Thyroid gland (tissue), 4 donors: ENCODE data around the gene TEAD3. TPM values are rescaled to one million over a fixed set of nuclear protein-coding genes. Genes with fewer than 3 reads are reported as not detected.

Experiments
- DNase-seq, 2 donors: peaks; one replicate each; pipeline ENCODE4 v3.0.0-alpha.2; 2019
- H3K27ac ChIP-seq, 3 donors: fragments of 200-600 bp; sonication (generic); 1 replicate in 2 of 3; 2 replicates in 1 of 3; pipeline ENCODE4 v1.5.1; 2016 to 2019; ENCODE audit warnings: mild to moderate bottlenecking in 1 of 3, moderate library complexity in 1 of 3
- H3K27me3 ChIP-seq: fragments of 200-600 bp; sonication (generic); one replicate; pipeline ENCODE4 v1.5.1; 2019
- H3K36me3 ChIP-seq, 2 donors: fragments of 200-600 bp; sonication (generic); one replicate each; pipeline ENCODE4 v1.5.1; 2016 to 2019
- H3K4me1 ChIP-seq, 2 donors: fragments of 200-600 bp; sonication (generic); one replicate each; pipeline ENCODE4 v1.5.1; 2017 to 2019
- H3K4me3 ChIP-seq, 3 donors: fragments of 200-600 bp; sonication (generic); replicated peaks in 1 of 3; 1 replicate in 2 of 3; 2 replicates in 1 of 3; pipeline ENCODE4 v1.5.1; 2016; ENCODE audit warnings: mild to moderate bottlenecking in 1 of 3
- H3K9me3 ChIP-seq: fragments of 200-600 bp; sonication (generic); one replicate; pipeline ENCODE4 v1.5.1; 2017
- CTCF ChIP-seq, 6 experiments: fragments of 200-600 bp in 3 of 6; fragments of 450-650 bp in 3 of 6; sonication (generic) in 3 of 6; IDR thresholded peaks; one replicate each; pipeline ENCODE4 v1.5.1; 2016 to 2019; ENCODE audit warnings: antibody characterized with exemption in 6 of 6, mild to moderate bottlenecking in 2 of 6, inconsistent platforms in 1 of 6, moderate library complexity in 1 of 6
- POLR2A ChIP-seq, 2 donors: fragments of 450-650 bp; IDR thresholded peaks; one replicate each; pipeline ENCODE4 v1.6.1; 2017; ENCODE audit warnings: antibody characterized with exemption in 2 of 2, mild to moderate bottlenecking in 2 of 2, moderate library complexity in 1 of 2
- WGBS, 2 donors: methylation state at CpG; one replicate each; pipeline ENCODE4 v1.1.5; 2017; 5-methylcytosine and 5-hydroxymethylcytosine counted together
- intact Hi-C: fragments of 100-400 bp; cut with DNase I; formaldehyde crosslinking; loops from one replicate; pipeline ENCODE4 v1.15.1; 2023
- total RNA-seq, 4 donors: library from RNA; depleted of rRNA; stranded (reverse); fragments of >200 nt; gene quantifications; one replicate each; pipeline ENCODE4 v1.2.3, GENCODE V29; 2016

TEAD3 gene
- total RNA-seq, 4 donors from 2014 or later: 9.9 to 17.0 (median 11.2) TPM

- intact Hi-C loops: no loop called here
- 100% methylated on average over 2 of the region's 2 CpGs for WGBS, 2 donors
- no peak for DNase-seq
- H3K27me3 ChIP-seq: no peaks in the 10 kb centered on the region
- no peaks in the 10 kb centered on the region for H3K36me3 ChIP-seq
- peaks cover 6 to 12% of the 10 kb centered on the region in 2 donors for H3K4me1 ChIP-seq
- no peak overlapping the region for H3K4me3 ChIP-seq
- no peak overlapping the region for H3K27ac ChIP-seq
- no peaks in the 10 kb centered on the region for H3K9me3 ChIP-seq
- TF ChIP-seq CTCF (IDR thresholded peaks at IDR 0.05) (no peak), POLR2A (IDR thresholded peaks at IDR 0.05) (no peak)
Observed at GRCh38 chr6:35501784-35502183, 4.9 kb upstream of the TEAD3 start.

GRCh38 chr6:35500782-35501181 is 3.9 kb upstream of the TEAD3 start:
- Histone ChIP-seq H3K4me3 (no peak overlapping the region), H3K4me1 (peaks cover 6 to 16% of the 10 kb centered on the region in 2 donors), H3K27me3 (no peaks in the 10 kb centered on the region), H3K36me3 (no peaks in the 10 kb centered on the region), H3K9me3 (no peaks in the 10 kb centered on the region), H3K27ac (no peak overlapping the region)
- TF ChIP-seq CTCF (IDR thresholded peaks at IDR 0.05) (no peak), POLR2A (IDR thresholded peaks at IDR 0.05) (no peak)
- intact Hi-C loops: no loop called here
- DNase-seq: no peak
- WGBS, 2 donors: 82 to 87% methylated on average over 6 of the region's 6 CpGs

- H3K9me3 ChIP-seq: no peaks in the 10 kb centered on the region
- no peak overlapping the region for H3K4me3 ChIP-seq
- intact Hi-C loops: no loop called here
- no peaks in the 10 kb centered on the region for H3K27me3 ChIP-seq
- no peak overlapping the region for H3K27ac ChIP-seq
- TF ChIP-seq POLR2A (IDR thresholded peaks at IDR 0.05) (no peak), CTCF (IDR thresholded peaks at IDR 0.05) (no peak)
- no peak for DNase-seq
- no peaks in the 10 kb centered on the region for H3K36me3 ChIP-seq
- peaks cover 6 to 30% of the 10 kb centered on the region in 2 donors for H3K4me1 ChIP-seq
- WGBS, 2 donors: 91 to 94% methylated on average over 4 of the region's 4 CpGs
Observed at GRCh38 chr6:35499372-35499771, 2.5 kb upstream of the TEAD3 start.

GRCh38 chr6:35498422-35499067 is 1.7 kb upstream of the TEAD3 start:
- Histone ChIP-seq H3K4me3 (no peak overlapping the region), H3K27me3 (no peaks in the 10 kb centered on the region), H3K27ac (no peak overlapping the region), H3K4me1 (peaks cover 6 to 35% of the 10 kb centered on the region in 2 donors), H3K9me3 (no peaks in the 10 kb centered on the region), H3K36me3 (no peaks in the 10 kb centered on the region)
- TF ChIP-seq CTCF (IDR thresholded peaks at IDR 0.05): no peak
- TF ChIP-seq POLR2A (IDR thresholded peaks at IDR 0.05): no peak
- WGBS, 2 donors: 53 to 59% methylated on average over 10 to 11 of the region's 14 CpGs
- intact Hi-C loops: no loop called here
- DNase-seq: no peak

- no peaks in the 10 kb centered on the region for H3K36me3 ChIP-seq
- WGBS, 2 donors: 5 to 7% methylated on average over 33 to 39 of the region's 77 CpGs
- H3K27me3 ChIP-seq: no peaks in the 10 kb centered on the region
- intact Hi-C loops: no loop called here
- DNase-seq: peak; percentile 51 to 66
- H3K4me1 ChIP-seq: peaks cover 6 to 40% of the 10 kb centered on the region in 2 donors
- peak overlapping the region; percentile 31 to 91 (median 63) for H3K4me3 ChIP-seq
- H3K27ac ChIP-seq: peak overlapping the region; percentile 58 to 93 (median 80)
- H3K9me3 ChIP-seq: no peaks in the 10 kb centered on the region
- TF ChIP-seq POLR2A (IDR thresholded peaks at IDR 0.05) (no peak), CTCF (IDR thresholded peaks at IDR 0.05) (no peak)
Observed at GRCh38 chr6:35497571-35498421, 917 bp upstream of the TEAD3 start.
